NCI-H1694 treated with DMSO at 0.1 percent for 48 hours (cell line): Measurements from ENCODE around the gene OR4E2.
"Not testable (repeated sequence)": the region's sequence is repeated elsewhere in the genome, so short reads cannot be mapped to it uniquely, and the experiment has no call there.

ENCODE experiments used
- DNase-seq: peaks from one replicate; lab custom pipeline; 2025; lab: John Stamatoyannopoulos, UW

The OR4E2 gene

GRCh38 chr14:21697662-21698061, 44.0 kb downstream of the OR4E2 start:
- not testable (repeated sequence) for DNase-seq

GRCh38 chr14:21698538-21698937, 44.9 kb downstream of the OR4E2 start:
- not testable (repeated sequence) for DNase-seq

- DNase-seq = no peak
These were observed 45.9 kb downstream of the OR4E2 start for GRCh38 chr14:21699551-21699950.

- DNase-seq = no peak
These were observed 48.7 kb downstream of the OR4E2 start for GRCh38 chr14:21702316-21702715.

- DNase-seq = no peak
These were observed 50.0 kb downstream of the OR4E2 start for GRCh38 chr14:21703357-21704326.

- no peak for DNase-seq
These were observed 50.7 kb downstream of the OR4E2 start for GRCh38 chr14:21704338-21704737.

- peak; percentile 55 for DNase-seq
These were observed 57.8 kb downstream of the OR4E2 start for GRCh38 chr14:21711360-21711961.

- DNase-seq = no peak
These were observed 58.4 kb downstream of the OR4E2 start for GRCh38 chr14:21712036-21712435.

GRCh38 chr14:21714318-21714929, 60.8 kb downstream of the OR4E2 start:
- DNase-seq = no peak
